CD4-positive, alpha-beta T cell treated with Interleukin-2 at 100 ng/mL for 4 hours (primary cell): ENCODE data around the gene APH1A.
A peak's percentile ranks its signal among the peaks of the same experiment; 100 is the strongest.
"Not testable (repeated sequence)": the region's sequence is repeated elsewhere in the genome, so short reads cannot be mapped to it uniquely, and the experiment has no call there.

Experiments
- DNase-seq: peaks from one replicate; pipeline ENCODE4 v3.0.0-alpha.2; 2020; ENCODE audit warnings: low spot score

The APH1A gene

GRCh38 chr1:150268705-150269403 lies at the start of gene APH1A:
APH1A (minus strand) TSS chr1:150269016; CDS start chr1:150268810, 206 bp downstream.
- DNase-seq, result peak; percentile 96

GRCh38 chr1:150314691-150315090 lies 45.9 kb upstream of the APH1A start:
- DNase-seq, result not testable (repeated sequence)

GRCh38 chr1:150311762-150312161 lies 42.9 kb upstream of the APH1A start:
- no peak for DNase-seq

- DNase-seq, result no peak
Observed at GRCh38 chr1:150309758-150310508, 41.1 kb upstream of the APH1A start.

GRCh38 chr1:150308585-150308984 lies 39.8 kb upstream of the APH1A start:
- not testable (repeated sequence) for DNase-seq

- DNase-seq, result no peak
Observed at GRCh38 chr1:150302902-150303301, 34.1 kb upstream of the APH1A start.

- DNase-seq, result no peak
Observed at GRCh38 chr1:150302338-150302737, 33.5 kb upstream of the APH1A start.

- no peak for DNase-seq
Observed at GRCh38 chr1:150299716-150300115, 30.9 kb upstream of the APH1A start.

- no peak for DNase-seq
Observed at GRCh38 chr1:150295476-150295875, 26.7 kb upstream of the APH1A start.

- peak; percentile 91 for DNase-seq
Observed at GRCh38 chr1:150293433-150294253, 24.8 kb upstream of the APH1A start, which contains the start of gene MRPS21. MRPS21 (plus strand) TSS chr1:150293861; CDS start chr1:150294367, 506 bp downstream.

GRCh38 chr1:150288822-150289221 lies 20.0 kb upstream of the APH1A start:
- DNase-seq, result no peak

- DNase-seq, result no peak
Observed at GRCh38 chr1:150288382-150288781, 19.6 kb upstream of the APH1A start.

- DNase-seq, result no peak
Observed at GRCh38 chr1:150283260-150283659, 14.4 kb upstream of the APH1A start.

- DNase-seq, result no peak
Observed at GRCh38 chr1:150282558-150282958, 13.7 kb upstream of the APH1A start.

- peak; percentile 82 for DNase-seq
Observed at GRCh38 chr1:150281758-150282557, 13.1 kb upstream of the APH1A start, which contains the start of gene CIART. CIART (plus strand) TSS chr1:150282554; CDS start chr1:150283268, 714 bp downstream.

GRCh38 chr1:150281221-150281757 lies 12.5 kb upstream of the APH1A start:
- DNase-seq, result peak; percentile 71

GRCh38 chr1:150280138-150280707 lies 11.4 kb upstream of the APH1A start:
- DNase-seq, result no peak

- no peak for DNase-seq
Observed at GRCh38 chr1:150273311-150273710, 4.5 kb upstream of the APH1A start.

- no peak for DNase-seq
Observed at GRCh38 chr1:150271291-150271959, 2.6 kb upstream of the APH1A start.

- no peak for DNase-seq
Observed at GRCh38 chr1:150269451-150269850, 635 bp upstream of the APH1A start.
